ENCODE data around the gene OVOL1. TPM values are rescaled to one million over a fixed set of nuclear protein-coding genes. Genes with fewer than 3 reads are reported as not detected.

Gene OVOL1
- total and polyA plus RNA-seq, 2 donors from 2014 or later: 6.6 to 6.7 TPM

GRCh38 chr11:65797711-65798110 lies 10.8 kb downstream of the OVOL1 start:
- TF ChIP-seq, protein P1, sequence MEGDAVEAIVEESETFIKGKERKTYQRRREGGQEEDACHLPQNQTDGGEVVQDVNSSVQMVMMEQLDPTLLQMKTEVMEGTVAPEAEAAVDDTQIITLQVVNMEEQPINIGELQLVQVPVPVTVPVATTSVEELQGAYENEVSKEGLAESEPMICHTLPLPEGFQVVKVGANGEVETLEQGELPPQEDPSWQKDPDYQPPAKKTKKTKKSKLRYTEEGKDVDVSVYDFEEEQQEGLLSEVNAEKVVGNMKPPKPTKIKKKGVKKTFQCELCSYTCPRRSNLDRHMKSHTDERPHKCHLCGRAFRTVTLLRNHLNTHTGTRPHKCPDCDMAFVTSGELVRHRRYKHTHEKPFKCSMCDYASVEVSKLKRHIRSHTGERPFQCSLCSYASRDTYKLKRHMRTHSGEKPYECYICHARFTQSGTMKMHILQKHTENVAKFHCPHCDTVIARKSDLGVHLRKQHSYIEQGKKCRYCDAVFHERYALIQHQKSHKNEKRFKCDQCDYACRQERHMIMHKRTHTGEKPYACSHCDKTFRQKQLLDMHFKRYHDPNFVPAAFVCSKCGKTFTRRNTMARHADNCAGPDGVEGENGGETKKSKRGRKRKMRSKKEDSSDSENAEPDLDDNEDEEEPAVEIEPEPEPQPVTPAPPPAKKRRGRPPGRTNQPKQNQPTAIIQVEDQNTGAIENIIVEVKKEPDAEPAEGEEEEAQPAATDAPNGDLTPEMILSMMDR (IDR thresholded peaks at IDR 0.05; ENCODE audit: borderline replicate concordance, extremely low read depth, insufficient read depth): no peak
- Histone ChIP-seq H3K27ac (ENCODE audit: low read depth in 2 of 2, low read length in 2 of 2) (no peak overlapping the region), H3K9ac (ENCODE audit: low read length in 3 of 3) (no peak overlapping the region), H3K9me3 (ENCODE audit: control insufficient read depth in 2 of 3, insufficient read depth in 1 of 3, low read length in 3 of 3) (no peaks in the 10 kb centered on the region), H3K4me1 (ENCODE audit: control insufficient read depth in 2 of 3, insufficient read depth in 2 of 3, low read depth in 1 of 3, low read length in 3 of 3) (peaks cover 0 to 26% (median 10%) of the 10 kb centered on the region in 3 donors), H3K27me3 (ENCODE audit: control insufficient read depth, insufficient read depth, low read length) (no peaks in the 10 kb centered on the region), H3K4me3 (ENCODE audit: low read length in 3 of 3) (no peak overlapping the region), H3K36me3 (ENCODE audit: control insufficient read depth in 2 of 3, insufficient read depth in 3 of 3, low read length in 3 of 3) (peaks cover 0 to 27% (median 6%) of the 10 kb centered on the region in 3 donors)
- DNase-seq (no peak), FAIRE-seq (no peak)
- intact Hi-C loops (cut with DNase I): no loop called here

GRCh38 chr11:65798882-65799281 lies 12.0 kb downstream of the OVOL1 start:
- intact Hi-C loops (cut with DNase I): no loop called here
- peaks cover 0 to 15% (median 4%) of the 10 kb centered on the region in 3 donors for H3K4me1 ChIP-seq (ENCODE audit: control insufficient read depth in 2 of 3, insufficient read depth in 2 of 3, low read depth in 1 of 3, low read length in 3 of 3)
- TF ChIP-seq, protein P1 (IDR thresholded peaks at IDR 0.05; ENCODE audit: borderline replicate concordance, extremely low read depth, insufficient read depth): no peak
- no peak overlapping the region for H3K9ac ChIP-seq (ENCODE audit: low read length in 3 of 3)
- no peak overlapping the region for H3K27ac ChIP-seq (ENCODE audit: low read depth in 2 of 2, low read length in 2 of 2)
- no peaks in the 10 kb centered on the region for H3K9me3 ChIP-seq (ENCODE audit: control insufficient read depth in 2 of 3, insufficient read depth in 1 of 3, low read length in 3 of 3)
- DNase-seq: no peak
- H3K4me3 ChIP-seq (ENCODE audit: low read length in 3 of 3): no peak overlapping the region
- FAIRE-seq: no peak
- H3K36me3 ChIP-seq (ENCODE audit: control insufficient read depth in 2 of 3, insufficient read depth in 3 of 3, low read length in 3 of 3): peaks cover 0 to 27% (median 6%) of the 10 kb centered on the region in 3 donors
- H3K27me3 ChIP-seq (ENCODE audit: control insufficient read depth, insufficient read depth, low read length): no peaks in the 10 kb centered on the region

DNA sequence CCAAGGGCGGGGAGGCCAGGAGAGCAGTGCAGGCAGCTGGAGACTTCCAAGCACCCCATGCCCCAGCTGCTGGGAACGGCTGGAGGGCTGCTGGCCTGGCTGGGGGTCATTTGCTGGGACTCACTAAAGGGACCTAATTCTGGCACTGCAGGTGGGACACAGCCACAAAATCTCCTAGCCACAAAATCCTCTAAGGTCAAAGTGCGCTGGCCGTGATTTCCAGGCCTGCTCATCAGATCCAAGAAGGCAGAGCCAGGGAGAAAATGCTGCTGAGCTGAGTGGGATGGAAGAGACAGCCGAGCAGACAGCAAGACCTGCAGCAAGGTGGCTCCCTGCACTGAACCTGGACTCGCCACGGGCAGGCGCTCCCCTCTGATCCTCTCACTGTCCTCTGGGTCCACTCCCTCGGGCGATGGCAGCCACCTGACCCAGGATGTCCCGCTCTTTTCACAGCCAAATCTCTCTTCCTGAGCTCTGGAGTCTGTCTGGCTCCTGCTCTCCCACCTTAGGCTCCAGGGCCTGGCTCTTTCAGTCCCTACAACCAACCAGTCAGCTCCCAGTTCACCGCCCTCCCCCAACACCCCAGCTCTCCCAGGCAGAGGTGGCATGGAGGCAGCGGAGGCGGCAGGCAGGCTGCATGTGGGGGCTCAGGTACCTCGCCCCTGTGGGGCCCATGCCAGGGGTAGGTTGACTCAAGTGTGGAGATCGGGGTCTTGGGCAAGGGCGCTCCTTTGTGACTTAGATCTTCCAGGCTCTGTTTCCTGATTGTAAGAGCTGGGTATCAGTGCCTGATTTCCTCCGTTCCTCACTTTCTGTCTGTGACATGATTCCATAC lies 14.5 kb downstream of the OVOL1 start:
- no peaks in the 10 kb centered on the region for H3K27me3 ChIP-seq (ENCODE audit: control insufficient read depth, insufficient read depth, low read length)
- H3K9ac ChIP-seq (ENCODE audit: low read length in 3 of 3): no peak overlapping the region
- intact Hi-C loops (cut with DNase I): no loop called here
- H3K4me3 ChIP-seq (ENCODE audit: low read length in 3 of 3): no peak overlapping the region
- no peak for FAIRE-seq
- H3K9me3 ChIP-seq (ENCODE audit: control insufficient read depth in 2 of 3, insufficient read depth in 1 of 3, low read length in 3 of 3): no peaks in the 10 kb centered on the region
- H3K4me1 ChIP-seq (ENCODE audit: control insufficient read depth in 2 of 3, insufficient read depth in 2 of 3, low read depth in 1 of 3, low read length in 3 of 3): no peaks in the 10 kb centered on the region
- no peak overlapping the region for H3K27ac ChIP-seq (ENCODE audit: low read depth in 2 of 2, low read length in 2 of 2)
- no peak for DNase-seq
- peaks cover 0 to 7% (median 0%) of the 10 kb centered on the region in 3 donors for H3K36me3 ChIP-seq (ENCODE audit: control insufficient read depth in 2 of 3, insufficient read depth in 3 of 3, low read length in 3 of 3)
- TF ChIP-seq, protein P1 (IDR thresholded peaks at IDR 0.05; ENCODE audit: borderline replicate concordance, extremely low read depth, insufficient read depth): no peak

Measured in kidney (tissue), 14 donors.